Kidney (tissue), 14 donors: ENCODE measurements around the gene MGAT4B. TPM values are rescaled to one million over a fixed set of nuclear protein-coding genes. Genes with fewer than 3 reads are reported as not detected.

Source experiments
- DNase-seq, 5 donors: peaks; one replicate each; pipeline ENCODE4 v3.0.0-alpha.2; 2013 to 2020
- FAIRE-seq: peaks from 2 replicates; lab custom pipeline; 2012; peaks lifted over from hg19 to GRCh38; lab: Jason Lieb, UNC
- H3K27ac ChIP-seq, 2 donors: one replicate each; pipeline ENCODE4 v1.7.0; 2013; ENCODE audit warnings: low read depth in 2 of 2, low read length in 2 of 2, inconsistent platforms in 1 of 2
- H3K27me3 ChIP-seq: one replicate; pipeline ENCODE4 v1.7.1; 2013; ENCODE audit warnings: low read length, inconsistent platforms; ENCODE audit not compliant: control insufficient read depth, insufficient read depth
- H3K36me3 ChIP-seq, 3 donors: one replicate each; pipeline versions ENCODE4 v1.7.0 to v1.7.1; 2013; ENCODE audit warnings: low read length in 3 of 3, control low read depth in 1 of 3, inconsistent platforms in 1 of 3; ENCODE audit not compliant: insufficient read depth in 3 of 3, control insufficient read depth in 2 of 3
- H3K4me1 ChIP-seq, 3 donors: one replicate each; pipeline versions ENCODE4 v1.7.0 to v1.7.1; 2013; ENCODE audit warnings: low read length in 3 of 3, inconsistent platforms in 1 of 3, low read depth in 1 of 3; ENCODE audit not compliant: control insufficient read depth in 2 of 3, insufficient read depth in 2 of 3
- H3K4me3 ChIP-seq, 3 donors: one replicate each; pipeline versions ENCODE4 v1.7.0 to v1.8.1; 2013; ENCODE audit warnings: low read length in 3 of 3, control low read depth in 1 of 3, inconsistent platforms in 1 of 3
- H3K9ac ChIP-seq, 3 donors: one replicate each; pipeline versions ENCODE4 v1.7.0 to v1.7.1; 2013; ENCODE audit warnings: low read length in 3 of 3, control low read depth in 1 of 3, inconsistent platforms in 1 of 3
- H3K9me3 ChIP-seq, 3 donors: one replicate each; pipeline versions ENCODE4 v1.7.0 to v1.7.1; 2013; ENCODE audit warnings: low read length in 3 of 3, control low read depth in 1 of 3, inconsistent platforms in 1 of 3; ENCODE audit not compliant: control insufficient read depth in 2 of 3, insufficient read depth in 1 of 3
- CTCF ChIP-seq: IDR thresholded peaks from 3 replicates; pipeline ENCODE4 v1.5.1; 2012; ENCODE audit warnings: mild to moderate bottlenecking, moderate library complexity, borderline replicate concordance; ENCODE audit not compliant: insufficient read depth; ENCODE audit errors: extremely low read depth
- intact Hi-C: fragments of 100-400 bp; cut with DNase I; formaldehyde crosslinking; loops from one replicate; pipeline ENCODE4 v1.11.1; 2022
- polyA plus RNA-seq: library from polyadenylated mRNA; stranded (reverse); fragments of 350-450 nt; fragmentation: Illumina TruSeq; extraction: RNeasy Lipid Tissue Mini Kit (QIAGEN cat#74804); gene quantifications from one replicate; pipeline ENCODE4 v1.2.3, GENCODE V29; 2014; ENCODE audit warnings: low read depth, low replicate concordance; ENCODE audit not compliant: insufficient read depth
- total RNA-seq: library from RNA; stranded (reverse); fragmentation: NEBNext Ultra II Directional; extraction: Animal tissue kit (Norgen Biotek cat#: 25700); gene quantifications from one replicate; pipeline ENCODE4 v1.2.1, GENCODE V29; 2021
- donor health status: control.
- donor health status: control.
- donor health status: control.
- donor health status: control.
- donor health status: control.
- donor health status: DM: yes; HTN: yes; CAD: no.
- donor health status: Normal renal cell carcinoma (clear cell type).

The MGAT4B gene
- total and polyA plus RNA-seq, 2 donors from 2014 or later: 79.4 to 174 TPM

DNA sequence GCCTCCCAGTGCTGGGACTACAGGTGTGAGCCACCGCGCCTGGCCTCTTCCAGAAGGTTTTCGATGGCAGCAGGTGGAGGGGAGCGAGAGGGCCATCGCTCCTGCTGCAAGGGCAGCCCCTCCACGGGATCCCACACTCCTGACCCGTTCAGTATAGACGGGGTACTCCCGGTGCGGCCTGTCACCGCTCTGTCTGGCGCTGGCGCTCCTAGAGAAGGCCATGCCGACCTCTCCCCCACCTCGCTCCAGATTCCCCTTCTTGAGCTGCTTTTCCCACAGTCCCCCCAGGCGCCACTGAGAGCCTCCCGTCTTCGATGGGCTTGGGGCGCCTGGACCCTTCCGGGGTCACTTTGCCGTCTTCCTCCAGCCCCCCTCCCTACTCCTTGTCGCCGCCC lies 9.7 kb upstream of the MGAT4B start:
- Histone ChIP-seq H3K36me3 (no peaks in the 10 kb centered on the region), H3K27ac (no peak overlapping the region), H3K9ac (peak overlapping the region in 1 of 3 donors; percentile 34), H3K4me1 (peaks cover 0 to 22% (median 21%) of the 10 kb centered on the region in 3 donors), H3K27me3 (no peaks in the 10 kb centered on the region), H3K4me3 (peak overlapping the region in 1 of 3 donors; percentile 32), H3K9me3 (no peaks in the 10 kb centered on the region)
- TF ChIP-seq CTCF: no peak
- intact Hi-C loops: no loop called here
- FAIRE-seq (no peak), DNase-seq (peak in 1 of 5 donors; percentile 75)

GRCh38 chr5:179815491-179816249 lies 9.0 kb upstream of the MGAT4B start:
- H3K9me3 ChIP-seq: no peaks in the 10 kb centered on the region
- H3K27me3 ChIP-seq: no peaks in the 10 kb centered on the region
- no peaks in the 10 kb centered on the region for H3K36me3 ChIP-seq
- DNase-seq: peak in 1 of 5 donors; percentile 68
- FAIRE-seq: no peak
- no peak overlapping the region for H3K9ac ChIP-seq
- H3K27ac ChIP-seq: no peak overlapping the region
- H3K4me3 ChIP-seq: no peak overlapping the region
- TF ChIP-seq CTCF: no peak
- intact Hi-C loops: no loop called here
- peaks cover 0 to 22% (median 21%) of the 10 kb centered on the region in 3 donors for H3K4me1 ChIP-seq

- H3K9ac ChIP-seq: no peak overlapping the region
- no peak overlapping the region for H3K4me3 ChIP-seq
- intact Hi-C loops: no loop called here
- no peaks in the 10 kb centered on the region for H3K27me3 ChIP-seq
- FAIRE-seq (no peak), DNase-seq (no peak)
- H3K9me3 ChIP-seq: no peaks in the 10 kb centered on the region
- H3K4me1 ChIP-seq: peaks cover 0 to 10% (median 8%) of the 10 kb centered on the region in 3 donors
- H3K36me3 ChIP-seq: no peaks in the 10 kb centered on the region
- TF ChIP-seq CTCF: no peak
- no peak overlapping the region for H3K27ac ChIP-seq
Observed at GRCh38 chr5:179814090-179814489, 7.4 kb upstream of the MGAT4B start.
